Right atrium auricular region (tissue), 2 donors: ENCODE data around the gene RASGRF2. TPM values are rescaled to one million over a fixed set of nuclear protein-coding genes. Genes with fewer than 3 reads are reported as not detected.

Experiments
- DNase-seq: peaks from one replicate; pipeline ENCODE4 v3.0.0-alpha.2; 2019; ENCODE audit warnings: low spot score
- H3K27ac ChIP-seq, 2 donors: fragments of 200-600 bp; sonication (generic); 1 replicate in 1 of 2; 2 replicates in 1 of 2; pipeline ENCODE4 v1.5.1; 2016 to 2019
- H3K27me3 ChIP-seq, 2 donors: fragments of 200-600 bp; sonication (generic); one replicate each; pipeline versions ENCODE4 v1.5.1 to v1.6.0; 2017 to 2019
- H3K36me3 ChIP-seq: fragments of 200-600 bp; sonication (generic); one replicate; pipeline ENCODE4 v1.5.1; 2016
- H3K4me1 ChIP-seq, 2 donors: fragments of 200-600 bp; sonication (generic); one replicate each; pipeline versions ENCODE4 v1.5.1 to v1.6.0; 2017 to 2019
- H3K4me3 ChIP-seq, 2 donors: fragments of 200-600 bp; sonication (generic); 1 replicate in 1 of 2; 2 replicates in 1 of 2; pipeline ENCODE4 v1.5.1; 2017 to 2019; ENCODE audit warnings: mild to moderate bottlenecking in 1 of 2, moderate library complexity in 1 of 2
- H3K9me3 ChIP-seq, 2 donors: fragments of 200-600 bp; sonication (generic); one replicate each; pipeline ENCODE4 v1.5.1; 2019
- total RNA-seq, 2 donors: library from RNA; depleted of rRNA; stranded (reverse); fragments of >200 nt; gene quantifications; one replicate each; pipeline ENCODE4 v1.1.0, GENCODE V29; 2016
- TF ChIP-seq, protein P1 (sequence below), 2 donors: fragments of 200-600 bp; sonication (generic); IDR thresholded peaks; one replicate each; pipeline ENCODE4 v1.5.1; 2019; ENCODE audit warnings: antibody characterized with exemption in 2 of 2

Gene RASGRF2
- total RNA-seq, 2 donors from 2014 or later = 3.5 to 6.3 TPM

DNA sequence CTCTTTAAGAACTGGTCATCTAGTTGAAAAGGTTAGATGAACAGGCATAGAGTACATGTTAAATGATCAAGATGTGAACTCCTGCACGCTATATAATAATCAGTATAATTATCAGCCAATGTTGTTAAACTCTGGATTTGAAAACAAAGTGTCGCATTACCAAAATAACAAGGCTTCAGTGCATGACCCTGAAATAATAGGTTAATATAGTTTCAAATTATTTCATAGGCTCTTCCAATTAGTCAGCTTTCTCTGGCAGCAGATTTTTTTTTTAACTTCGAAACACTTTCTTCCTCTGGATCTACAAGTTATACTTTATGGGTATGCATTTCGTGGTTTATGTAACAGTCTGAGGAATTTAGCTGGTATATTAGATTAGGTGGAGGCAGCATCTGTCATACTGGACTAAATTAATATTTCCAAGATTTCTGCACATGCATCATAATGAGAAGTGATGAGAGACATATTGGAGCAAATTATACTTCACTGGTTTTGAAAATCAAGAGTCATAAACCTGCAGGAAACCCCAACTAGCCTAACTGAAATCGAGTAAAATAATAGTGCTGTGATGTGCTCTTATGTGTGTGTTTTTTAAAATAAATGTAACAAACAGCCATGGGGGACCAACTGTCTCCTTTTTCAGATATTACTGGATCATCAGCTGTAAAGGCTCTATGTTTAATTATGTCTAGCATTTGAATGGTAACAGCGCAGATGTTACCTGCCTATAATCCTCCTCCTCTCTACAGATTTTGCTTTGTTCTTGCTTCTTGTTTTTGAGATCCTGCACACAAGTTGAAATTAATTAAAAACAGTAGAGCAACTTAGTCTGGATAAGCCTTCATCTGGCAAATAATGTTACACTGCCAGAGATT is 187.1 kb downstream of the RASGRF2 start:
- TF ChIP-seq, protein P1, sequence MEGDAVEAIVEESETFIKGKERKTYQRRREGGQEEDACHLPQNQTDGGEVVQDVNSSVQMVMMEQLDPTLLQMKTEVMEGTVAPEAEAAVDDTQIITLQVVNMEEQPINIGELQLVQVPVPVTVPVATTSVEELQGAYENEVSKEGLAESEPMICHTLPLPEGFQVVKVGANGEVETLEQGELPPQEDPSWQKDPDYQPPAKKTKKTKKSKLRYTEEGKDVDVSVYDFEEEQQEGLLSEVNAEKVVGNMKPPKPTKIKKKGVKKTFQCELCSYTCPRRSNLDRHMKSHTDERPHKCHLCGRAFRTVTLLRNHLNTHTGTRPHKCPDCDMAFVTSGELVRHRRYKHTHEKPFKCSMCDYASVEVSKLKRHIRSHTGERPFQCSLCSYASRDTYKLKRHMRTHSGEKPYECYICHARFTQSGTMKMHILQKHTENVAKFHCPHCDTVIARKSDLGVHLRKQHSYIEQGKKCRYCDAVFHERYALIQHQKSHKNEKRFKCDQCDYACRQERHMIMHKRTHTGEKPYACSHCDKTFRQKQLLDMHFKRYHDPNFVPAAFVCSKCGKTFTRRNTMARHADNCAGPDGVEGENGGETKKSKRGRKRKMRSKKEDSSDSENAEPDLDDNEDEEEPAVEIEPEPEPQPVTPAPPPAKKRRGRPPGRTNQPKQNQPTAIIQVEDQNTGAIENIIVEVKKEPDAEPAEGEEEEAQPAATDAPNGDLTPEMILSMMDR (IDR thresholded peaks at IDR 0.05) = no peak
- Histone ChIP-seq H3K36me3 (no peaks in the 10 kb centered on the region), H3K4me1 (no peaks in the 10 kb centered on the region), H3K27ac (no peak overlapping the region), H3K27me3 (no peaks in the 10 kb centered on the region), H3K9me3 (no peaks in the 10 kb centered on the region), H3K4me3 (no peak overlapping the region)
- DNase-seq = no peak

DNA sequence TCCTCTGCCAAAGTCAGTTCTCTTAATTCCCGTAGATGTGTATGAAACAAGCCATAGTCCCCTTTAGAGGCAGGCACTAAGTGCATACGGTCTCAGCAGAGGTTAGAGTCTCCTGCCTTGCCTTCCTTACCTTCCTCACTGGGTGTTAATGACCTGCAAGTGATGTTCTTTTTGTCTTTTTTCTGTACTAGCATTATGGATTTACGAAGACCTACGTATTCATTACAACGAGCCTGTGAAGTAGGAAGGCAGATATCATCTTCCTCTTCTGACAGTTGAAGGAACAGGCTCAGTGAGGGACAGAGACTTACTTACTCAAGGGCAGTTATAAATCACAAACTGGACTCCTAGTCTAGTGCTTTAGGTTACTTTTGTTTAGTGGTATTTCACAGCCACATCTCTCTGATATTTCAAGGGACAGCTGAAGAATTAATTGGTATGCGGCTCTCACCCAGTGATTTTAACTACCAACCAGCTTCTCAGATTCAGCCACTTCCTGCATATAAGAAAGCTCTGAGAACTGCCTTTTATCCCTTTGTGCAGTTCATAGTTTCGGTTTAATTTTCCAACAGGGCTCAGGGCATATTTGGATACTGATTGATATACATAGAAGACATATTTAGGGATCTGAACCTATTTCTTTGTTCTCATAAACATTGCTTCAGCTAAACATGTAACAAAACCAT is 187.9 kb downstream of the RASGRF2 start:
- Histone ChIP-seq H3K9me3 (no peaks in the 10 kb centered on the region), H3K27me3 (no peaks in the 10 kb centered on the region), H3K4me3 (no peak overlapping the region), H3K36me3 (no peaks in the 10 kb centered on the region), H3K27ac (no peak overlapping the region), H3K4me1 (no peaks in the 10 kb centered on the region)
- TF ChIP-seq, protein P1 (IDR thresholded peaks at IDR 0.05) = no peak
- no peak for DNase-seq

DNA sequence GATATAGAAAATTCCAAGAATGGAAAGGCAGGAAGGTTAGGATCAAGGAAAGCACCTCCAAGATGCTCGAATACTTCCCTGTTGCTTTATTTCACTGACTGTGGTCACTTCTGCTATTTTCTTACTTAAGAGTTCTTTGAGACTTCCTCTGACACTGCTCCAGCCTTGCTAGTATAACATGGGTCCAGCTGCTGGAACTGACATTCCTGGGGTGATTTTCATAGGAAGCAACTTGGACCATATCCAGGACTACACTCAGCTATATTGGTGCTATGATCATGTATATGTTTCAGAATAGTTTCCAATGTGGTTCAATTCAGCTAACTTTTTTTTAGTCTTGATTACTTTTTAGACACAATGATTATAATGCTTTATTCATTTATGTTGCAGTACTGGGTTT is 191.4 kb downstream of the RASGRF2 start:
- H3K9me3 ChIP-seq = peaks cover 0 to 15% of the 10 kb centered on the region in 2 donors
- H3K27me3 ChIP-seq = no peaks in the 10 kb centered on the region
- no peaks in the 10 kb centered on the region for H3K4me1 ChIP-seq
- H3K4me3 ChIP-seq = no peak overlapping the region
- no peak for DNase-seq
- H3K36me3 ChIP-seq = no peaks in the 10 kb centered on the region
- H3K27ac ChIP-seq = no peak overlapping the region
- TF ChIP-seq, protein P1 (IDR thresholded peaks at IDR 0.05) = no peak

DNA sequence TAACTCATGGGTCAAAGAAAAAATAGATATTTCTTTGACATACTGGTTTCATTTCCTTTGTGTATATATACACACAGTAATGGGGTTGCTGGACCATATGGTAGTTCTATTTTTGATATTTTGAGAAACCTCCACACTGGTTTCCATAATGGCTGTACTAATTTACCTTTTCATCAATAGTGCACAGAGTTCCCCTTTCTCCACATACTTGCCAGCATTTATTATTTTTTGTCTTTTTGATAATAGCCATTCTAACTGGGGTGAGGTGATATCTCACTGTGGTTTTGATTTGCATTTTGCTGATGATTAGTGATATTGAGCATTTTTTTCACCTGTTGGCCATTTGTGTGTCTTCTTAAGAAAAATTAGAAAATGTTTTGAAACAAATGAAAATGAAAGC is 194.6 kb downstream of the RASGRF2 start:
- Histone ChIP-seq H3K4me1 (no peaks in the 10 kb centered on the region), H3K27me3 (no peaks in the 10 kb centered on the region), H3K27ac (no peak overlapping the region), H3K36me3 (no peaks in the 10 kb centered on the region), H3K4me3 (no peak overlapping the region), H3K9me3 (peaks cover 0 to 17% of the 10 kb centered on the region in 2 donors)
- no peak for DNase-seq
- TF ChIP-seq, protein P1 (IDR thresholded peaks at IDR 0.05) = no peak

DNA sequence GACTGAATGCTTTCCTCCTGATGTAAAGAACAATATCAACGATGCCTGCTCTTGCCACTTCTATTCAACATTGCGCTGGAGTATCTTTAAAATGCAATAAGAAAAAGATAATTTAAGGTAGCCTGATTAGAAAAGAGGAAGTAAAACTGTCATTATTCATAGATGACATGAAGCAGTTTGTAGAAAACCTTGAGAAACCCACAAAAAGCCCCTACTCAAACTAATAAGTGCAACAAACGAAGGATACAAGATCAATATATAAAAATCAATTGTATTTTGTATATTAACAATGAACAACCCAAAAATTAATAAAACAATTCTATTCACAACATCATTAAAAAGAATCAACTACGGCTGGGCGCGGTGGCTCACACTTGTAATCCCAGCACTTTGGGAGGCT is 196.6 kb downstream of the RASGRF2 start:
- TF ChIP-seq, protein P1 (IDR thresholded peaks at IDR 0.05) = no peak
- no peaks in the 10 kb centered on the region for H3K36me3 ChIP-seq
- H3K27me3 ChIP-seq = no peaks in the 10 kb centered on the region
- no peaks in the 10 kb centered on the region for H3K4me1 ChIP-seq
- H3K27ac ChIP-seq = no peak overlapping the region
- no peak for DNase-seq
- no peak overlapping the region for H3K4me3 ChIP-seq
- H3K9me3 ChIP-seq = peaks cover 0 to 17% of the 10 kb centered on the region in 2 donors
